AG20443 (cell line): ENCODE measurements around the gene SPI1.

Experiments
- DNase-seq: peaks from one replicate; pipeline ENCODE4 v3.0.0; 2012; ENCODE audit warnings: low spot score, mixed read lengths

SPI1 gene

GRCh38 chr11:47358731-47359051, 19.7 kb downstream of the SPI1 start:
- DNase-seq: no peak

DNA sequence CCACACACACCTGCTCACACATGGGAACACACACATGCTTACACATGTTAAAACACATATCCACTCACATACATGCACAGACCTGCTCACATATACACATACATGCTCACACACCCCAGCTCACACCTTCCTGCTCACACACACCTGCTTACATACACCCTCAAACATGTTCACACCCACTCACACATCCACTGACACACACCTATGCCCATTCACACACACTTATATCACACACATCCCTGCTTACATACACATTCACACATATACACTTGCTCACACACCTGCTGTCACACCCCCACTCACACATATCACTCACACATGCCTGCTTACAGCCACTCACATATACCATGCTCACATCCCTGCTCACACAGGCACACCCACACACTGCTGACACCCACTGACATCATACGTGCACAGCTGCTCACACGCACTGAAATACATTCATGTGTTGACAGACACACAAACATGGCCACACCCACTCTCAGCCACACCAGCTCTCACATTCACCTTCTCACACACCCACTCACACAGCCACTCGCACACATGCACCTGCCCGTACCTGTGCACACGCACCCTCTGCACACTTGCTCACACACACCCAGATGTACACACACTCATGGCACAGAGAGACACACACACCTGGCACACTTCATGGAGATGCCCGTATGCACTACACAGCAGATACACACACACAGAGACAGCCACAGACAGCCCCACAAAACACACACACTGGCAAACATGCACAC, 20.2 kb downstream of the SPI1 start:
- DNase-seq: no peak

GRCh38 chr11:47356998-47357329, 21.4 kb downstream of the SPI1 start:
- DNase-seq: no peak

- no peak for DNase-seq
Measured at GRCh38 chr11:47356129-47356997, 22.0 kb downstream of the SPI1 start.

DNA sequence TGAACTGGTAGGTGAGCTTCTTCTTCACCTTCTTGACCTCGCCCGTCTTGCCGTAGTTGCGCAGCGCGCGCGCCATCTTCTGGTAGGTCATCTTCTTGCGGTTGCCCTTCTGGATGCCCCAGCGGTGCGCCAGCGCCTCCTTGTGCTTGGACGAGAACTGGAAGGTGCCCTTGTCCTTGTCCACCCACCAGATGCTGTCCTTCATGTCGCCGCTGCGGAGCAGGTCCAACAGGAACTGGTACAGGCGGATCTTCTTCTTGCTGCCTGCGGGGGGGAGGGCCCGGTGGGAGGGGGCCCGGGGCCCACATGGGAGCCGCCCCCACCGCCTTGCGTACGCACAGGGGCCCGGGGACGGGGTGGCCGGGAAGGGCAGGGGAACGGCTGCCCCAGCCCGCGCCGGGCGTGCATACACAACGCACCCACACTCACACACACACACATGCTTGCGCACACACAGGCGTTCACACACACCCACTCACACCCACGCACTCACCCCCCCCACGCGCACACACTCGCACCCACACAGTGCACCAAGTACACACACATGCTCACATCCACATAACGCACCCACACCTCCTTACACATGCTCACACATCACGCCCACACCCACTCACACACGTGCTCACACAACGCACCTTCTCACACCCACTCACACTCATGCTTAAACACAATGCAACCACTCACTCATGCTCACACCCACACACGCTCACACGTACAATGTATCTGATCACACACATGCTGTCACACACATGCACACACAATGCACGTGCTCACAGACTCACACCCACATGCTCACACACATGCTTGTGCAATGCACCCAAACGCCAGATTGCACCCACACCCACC, 22.8 kb downstream of the SPI1 start:
- DNase-seq: peak; percentile 93

- no peak for DNase-seq
Measured at GRCh38 chr11:47354913-47355282, 23.4 kb downstream of the SPI1 start.

DNA sequence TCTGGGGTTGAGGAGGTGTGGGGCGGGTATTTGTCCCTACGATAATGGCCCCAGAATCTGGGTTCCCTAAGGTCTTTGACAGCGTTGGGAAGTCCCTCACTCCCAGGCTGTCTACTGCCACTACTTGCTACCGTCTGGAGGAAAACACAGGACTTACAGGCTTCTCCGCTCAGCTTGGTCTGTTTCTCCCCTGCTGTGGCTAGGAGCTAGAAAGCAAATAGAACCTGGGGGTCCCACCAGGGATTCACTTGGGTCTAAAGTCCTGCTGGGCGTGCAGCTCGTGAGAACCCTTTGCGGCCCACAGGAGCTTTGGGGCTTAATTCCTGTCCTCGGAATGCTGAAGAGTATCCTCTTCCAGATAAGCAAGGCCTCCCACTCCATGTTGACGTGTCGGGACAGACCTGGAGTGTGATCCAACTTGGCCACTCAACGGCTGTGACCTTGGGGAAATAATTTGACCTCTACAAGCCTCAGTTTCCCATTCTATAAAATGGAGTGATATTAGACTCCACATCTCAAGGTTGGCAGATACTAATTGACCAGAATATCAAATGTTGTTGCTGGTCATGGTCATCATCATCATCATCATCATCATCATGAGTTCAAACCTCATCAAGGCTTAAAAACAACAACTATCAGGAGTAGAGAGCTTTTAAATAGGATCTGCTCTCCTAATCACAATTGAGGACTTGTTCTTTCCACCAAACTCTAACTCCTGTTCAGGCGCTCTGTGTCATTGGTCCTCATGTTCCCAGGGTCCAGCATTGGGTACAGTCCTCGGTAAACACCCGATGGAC, 24.2 kb downstream of the SPI1 start:
- no peak for DNase-seq

DNA sequence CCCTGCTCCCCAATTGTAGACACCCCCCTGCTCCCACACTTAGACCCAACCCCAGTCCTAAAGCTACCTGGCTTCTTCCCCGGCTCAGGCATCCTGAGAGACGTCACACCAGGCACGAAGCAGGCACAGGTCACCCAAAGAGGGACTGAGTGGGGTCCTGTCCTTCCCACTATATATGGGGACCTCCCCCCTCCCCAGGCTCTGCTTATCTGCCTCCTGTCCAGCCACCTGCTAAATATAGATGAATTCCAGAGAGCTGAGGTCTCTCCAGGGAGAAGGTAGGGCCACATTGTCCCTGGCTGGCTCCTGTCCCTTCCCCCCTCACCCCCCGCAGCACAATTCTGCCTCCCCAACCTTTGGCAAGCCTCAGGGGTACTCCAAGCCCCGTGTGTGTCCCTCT, 25.8 kb downstream of the SPI1 start, which contains the start of gene MYBPC3:
TSS of gene MYBPC3 (minus strand) at position 147 of the 400 bp plus-strand sequence. CDS start at position 92, 55 bp downstream.
- DNase-seq: no peak

DNA sequence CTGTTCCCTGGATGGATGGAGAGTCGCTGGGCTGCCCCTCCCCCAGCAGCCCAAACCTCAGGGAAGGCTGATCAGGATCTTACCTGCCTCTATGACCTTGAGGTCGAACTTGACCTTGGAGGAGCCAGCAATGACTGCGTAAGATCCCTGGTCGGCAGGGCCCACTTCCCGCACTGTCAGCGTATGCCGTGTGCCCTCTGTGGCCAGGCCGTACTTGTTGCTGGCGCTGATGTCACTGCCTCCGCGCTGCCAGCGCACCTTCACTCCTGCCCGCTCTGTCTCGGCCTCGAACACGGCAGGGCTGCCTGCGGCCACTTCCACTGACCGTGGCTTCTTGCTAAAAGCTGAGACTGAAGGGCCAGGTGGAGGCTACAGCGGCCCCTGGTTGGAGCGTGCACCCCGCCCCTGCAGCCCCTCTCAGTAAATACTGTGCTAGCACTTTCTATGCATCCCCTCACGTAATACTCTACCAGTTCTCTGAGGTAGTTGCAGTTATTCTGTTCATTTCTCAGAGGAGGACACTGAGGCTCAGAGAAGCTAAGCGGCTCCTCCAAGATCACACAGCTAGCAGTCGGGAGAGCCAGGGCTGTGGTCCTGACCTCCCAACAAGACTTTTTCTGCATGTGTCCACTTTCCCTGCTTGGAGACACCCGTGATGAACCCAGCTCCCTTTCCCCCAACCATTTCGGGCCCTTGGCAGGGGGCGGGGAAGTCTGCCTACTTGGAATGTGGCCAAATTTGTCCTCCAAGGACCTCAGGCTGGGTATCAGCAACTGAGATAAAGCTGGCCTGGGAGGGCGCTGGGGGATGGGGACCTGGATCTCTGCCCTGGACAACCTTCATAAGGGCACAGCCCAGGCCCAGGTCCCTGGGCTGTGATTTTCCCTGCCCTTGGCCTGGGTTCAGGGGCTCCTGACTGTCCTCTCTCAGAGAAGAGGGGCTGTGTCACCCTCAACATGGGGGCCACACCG, 26.9 kb downstream of the SPI1 start:
- no peak for DNase-seq

DNA sequence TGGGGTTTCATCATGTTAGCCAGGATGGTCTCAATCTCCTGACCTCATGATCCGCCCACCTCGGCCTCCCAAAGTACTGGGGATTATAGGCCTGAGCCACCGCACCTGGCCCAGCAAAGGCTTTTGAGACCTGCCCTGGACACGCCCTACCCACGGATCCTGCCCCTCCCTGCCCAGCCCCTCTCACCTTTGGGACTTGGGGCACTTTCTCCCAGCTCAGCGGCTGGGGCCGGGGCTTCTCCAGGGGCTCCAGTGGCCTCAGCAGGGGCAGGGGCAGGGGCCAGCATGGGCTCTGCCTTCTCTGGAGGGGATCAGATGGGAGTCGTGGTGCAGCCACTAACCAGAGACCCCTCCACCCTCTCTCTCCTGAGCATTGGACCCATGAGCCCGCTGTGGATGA, 28.0 kb downstream of the SPI1 start:
- DNase-seq: no peak

DNA sequence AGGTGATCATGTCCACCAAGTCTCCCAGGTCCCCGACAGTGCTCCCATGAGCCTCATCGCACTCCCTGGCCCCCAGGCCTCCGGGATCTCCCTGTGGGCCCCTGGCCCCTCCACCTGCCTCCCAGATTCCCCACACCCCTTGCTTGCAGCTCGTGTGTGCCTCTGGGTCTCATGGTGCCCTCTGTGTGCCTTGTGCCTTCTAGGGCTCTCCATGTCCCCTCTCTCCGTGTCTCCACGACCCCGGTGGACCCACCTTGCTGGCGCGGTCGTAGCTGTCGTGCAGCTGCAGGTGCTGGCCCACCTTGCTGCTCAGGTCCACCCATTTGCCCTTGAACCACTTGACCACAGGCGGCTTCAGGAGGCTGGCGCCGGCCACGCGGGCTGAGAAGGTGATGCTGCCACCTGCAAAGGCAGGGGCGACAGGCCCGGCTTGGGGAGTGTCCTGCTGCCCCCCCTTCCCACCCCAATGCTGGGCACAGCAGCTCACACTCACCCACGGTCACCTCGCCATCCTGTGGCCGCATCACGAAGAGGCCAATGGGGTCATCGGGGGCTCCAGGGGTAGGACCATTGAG, 28.7 kb downstream of the SPI1 start:
- no peak for DNase-seq

- peak; percentile 46 for DNase-seq
Measured at GRCh38 chr11:47348859-47349258, 29.5 kb downstream of the SPI1 start.

DNA sequence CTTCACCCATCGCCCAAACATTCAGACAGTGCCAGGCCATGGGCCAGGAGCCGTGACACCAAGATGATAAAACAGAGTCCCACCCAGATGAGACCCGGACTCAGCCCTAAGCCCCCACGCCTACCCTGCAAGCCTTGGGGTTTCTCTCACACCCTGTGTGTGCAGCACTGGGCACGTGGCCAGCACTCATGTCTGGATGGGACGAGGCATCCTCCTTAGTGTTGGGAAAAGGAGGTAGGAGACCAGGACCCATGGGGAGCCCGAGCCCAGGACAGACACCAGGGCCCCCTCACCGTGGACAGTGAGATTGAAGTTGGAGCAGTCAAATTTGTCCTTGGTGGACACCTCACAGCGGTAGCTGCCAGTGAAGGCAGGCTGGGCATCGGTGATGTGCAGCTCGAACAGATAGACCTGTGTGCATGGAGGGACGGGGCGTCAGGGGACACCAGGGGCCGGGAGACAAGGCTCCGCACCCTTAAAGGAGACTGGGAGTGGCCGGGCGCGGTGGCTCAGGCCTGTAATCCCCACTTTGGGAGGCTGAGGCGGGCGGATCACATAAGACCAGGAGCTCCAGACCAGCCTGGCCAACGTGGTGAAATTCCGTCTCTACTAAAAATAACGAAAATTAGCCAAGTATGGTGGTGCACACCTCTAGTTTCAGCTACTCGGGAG, 30.1 kb downstream of the SPI1 start:
- no peak for DNase-seq

DNA sequence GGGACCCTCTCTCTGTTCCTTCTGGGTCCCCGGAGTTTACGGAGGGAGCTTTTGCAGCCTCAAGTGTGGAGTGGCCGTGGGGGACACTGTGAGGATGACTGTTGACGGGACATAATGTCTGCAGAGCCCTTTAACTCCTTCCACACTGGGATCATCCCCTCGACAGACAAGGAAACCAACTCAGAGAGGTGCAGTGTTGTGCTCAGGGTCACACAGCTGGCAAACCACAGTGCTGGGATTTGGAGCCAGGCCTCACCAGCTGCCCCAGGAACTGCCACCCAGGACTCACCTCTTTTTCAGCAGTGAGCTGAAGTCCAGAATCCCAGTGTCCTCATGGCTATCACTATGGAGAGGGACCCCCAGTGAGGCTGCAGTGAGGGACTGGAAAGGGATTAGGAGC, 31.2 kb downstream of the SPI1 start:
- DNase-seq: no peak

DNA sequence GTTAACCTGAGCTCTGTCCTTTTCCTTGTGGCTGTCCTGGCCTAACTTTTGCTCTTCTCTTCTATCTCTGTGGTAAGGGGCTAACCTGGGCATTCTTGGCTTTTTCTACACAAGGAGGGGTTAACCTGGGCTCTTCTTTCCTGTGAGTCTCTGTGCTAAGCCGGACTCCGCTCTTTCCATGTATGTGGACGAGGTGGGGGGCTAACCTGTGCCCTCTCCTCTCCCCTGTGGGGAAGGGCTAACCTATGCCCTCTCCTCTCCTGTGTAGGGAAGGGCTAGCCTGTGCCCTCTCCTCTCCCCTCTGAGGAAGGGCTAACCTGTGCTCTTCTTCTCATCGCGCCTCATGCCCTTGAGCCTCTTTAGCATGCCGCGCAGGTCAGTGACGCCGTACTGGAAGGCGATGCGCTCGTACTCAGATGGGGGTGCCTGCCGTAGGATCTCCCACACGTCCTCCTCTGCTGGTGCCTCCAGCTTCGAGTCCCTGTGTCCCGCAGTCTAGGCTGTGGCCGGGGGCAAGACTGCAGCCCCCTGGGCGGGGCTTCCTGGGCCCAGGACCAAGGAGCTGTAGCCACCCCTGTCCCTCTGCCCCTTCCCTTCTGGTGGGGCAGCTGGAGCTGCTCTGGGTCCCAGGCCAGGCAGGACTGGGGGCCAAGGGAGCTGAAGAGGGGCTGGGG, 32.3 kb downstream of the SPI1 start:
- DNase-seq: no peak

DNA sequence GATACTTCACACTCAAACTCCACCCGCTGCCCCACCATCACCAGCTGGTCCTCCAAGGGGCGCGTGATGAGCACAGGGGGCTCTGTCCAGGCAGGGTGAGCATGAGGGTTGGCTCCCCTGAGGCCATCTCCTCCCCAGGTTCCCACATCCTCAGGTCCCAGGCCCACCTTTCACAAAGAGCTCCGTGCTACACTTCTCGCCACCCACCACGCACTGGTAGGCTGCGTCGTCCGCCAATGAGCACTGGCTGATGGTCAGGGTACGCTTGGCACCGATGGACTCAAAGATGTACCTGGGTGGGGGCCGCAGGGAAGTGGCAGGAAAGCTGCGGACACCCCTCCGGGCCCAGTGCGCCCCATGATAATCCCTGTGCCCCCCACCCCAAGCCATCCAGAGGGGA, 35.5 kb downstream of the SPI1 start:
- no peak for DNase-seq

DNA sequence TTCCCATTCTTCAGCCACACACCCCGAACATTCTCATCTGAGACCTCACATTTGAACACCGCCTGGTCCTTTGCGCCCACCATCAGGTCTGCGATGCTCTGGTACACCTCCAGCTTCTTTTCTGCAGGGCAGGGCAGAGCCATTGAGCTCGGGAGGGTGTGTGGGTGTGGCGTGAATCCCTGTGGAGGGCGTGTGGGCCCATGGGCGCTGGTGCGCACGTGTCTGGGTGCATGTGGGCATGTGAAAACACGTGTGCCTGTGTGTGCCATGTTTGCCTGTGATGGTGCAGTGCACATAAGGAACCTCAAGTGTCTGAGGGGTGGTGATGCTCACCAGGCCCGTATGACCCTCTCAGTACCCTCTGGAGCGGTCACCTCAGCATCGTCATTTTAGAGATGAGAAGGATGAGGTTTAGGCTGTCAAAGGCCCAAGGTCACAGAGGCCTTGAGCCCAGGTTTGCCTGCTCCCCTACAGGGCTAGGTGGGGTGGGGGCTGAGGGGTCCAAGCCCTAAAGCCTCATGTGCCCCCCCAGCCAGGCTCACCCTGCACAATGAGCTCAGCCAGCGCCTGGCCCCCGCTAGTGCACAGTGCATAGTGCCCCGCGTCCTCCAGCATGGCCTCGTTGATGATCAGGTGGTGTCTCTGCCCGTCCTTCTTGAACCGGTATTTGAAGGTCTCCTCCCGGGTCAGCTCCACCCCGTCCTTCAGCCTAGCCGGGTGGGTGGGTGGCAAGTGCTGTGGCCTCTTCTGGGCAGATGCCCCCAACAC, 36.1 kb downstream of the SPI1 start:
- no peak for DNase-seq
